Measurements from ENCODE around the gene LMAN2.
A peak's percentile ranks its signal among the peaks of the same experiment; 100 is the strongest.

LMAN2 gene

GRCh38 chr5:177372034-177372896, 20.8 kb upstream of the LMAN2 start:
- DNase-seq (ENCODE audit: low read depth) = no peak
- H3K4me3 ChIP-seq (ENCODE audit: low read length) = no peak overlapping the region
- no peak for TF ChIP-seq CTCF (IDR thresholded peaks at IDR 0.05; ENCODE audit: insufficient read depth, low read depth, low read length, missing control alignments)

GRCh38 chr5:177371120-177372033, 19.9 kb upstream of the LMAN2 start:
- no peak for TF ChIP-seq CTCF (IDR thresholded peaks at IDR 0.05; ENCODE audit: insufficient read depth, low read depth, low read length, missing control alignments)

GRCh38 chr5:177370488-177371119, 19.1 kb upstream of the LMAN2 start:
- H3K4me3 ChIP-seq (ENCODE audit: low read length) = peak overlapping the region; percentile 55
- peak; percentile 53 for TF ChIP-seq CTCF (IDR thresholded peaks at IDR 0.05; ENCODE audit: insufficient read depth, low read depth, low read length, missing control alignments)
- peak; percentile 86 for DNase-seq (ENCODE audit: low read depth)

More at GRCh38 chr5:177371120-177372033, 19.9 kb upstream of the LMAN2 start:
- peak overlapping the region; percentile 55 for H3K4me3 ChIP-seq (ENCODE audit: low read length)
- DNase-seq (ENCODE audit: low read depth) = no peak

GRCh38 chr5:177369645-177370440, 18.4 kb upstream of the LMAN2 start:
- H3K4me3 ChIP-seq (ENCODE audit: low read length) = no peak overlapping the region
- no peak for TF ChIP-seq CTCF (IDR thresholded peaks at IDR 0.05; ENCODE audit: insufficient read depth, low read depth, low read length, missing control alignments)
- DNase-seq (ENCODE audit: low read depth) = no peak

GRCh38 chr5:177368869-177369644, 17.6 kb upstream of the LMAN2 start:
- no peak overlapping the region for H3K4me3 ChIP-seq (ENCODE audit: low read length)
- DNase-seq (ENCODE audit: low read depth) = peak; percentile 44

More at GRCh38 chr5:177368869-177369644, 17.6 kb upstream of the LMAN2 start:
- peak; percentile 75 for TF ChIP-seq CTCF (IDR thresholded peaks at IDR 0.05; ENCODE audit: insufficient read depth, low read depth, low read length, missing control alignments)

Data from epithelial cell of esophagus (primary cell).